Measurements from ENCODE around the gene IL2RG.

DNA sequence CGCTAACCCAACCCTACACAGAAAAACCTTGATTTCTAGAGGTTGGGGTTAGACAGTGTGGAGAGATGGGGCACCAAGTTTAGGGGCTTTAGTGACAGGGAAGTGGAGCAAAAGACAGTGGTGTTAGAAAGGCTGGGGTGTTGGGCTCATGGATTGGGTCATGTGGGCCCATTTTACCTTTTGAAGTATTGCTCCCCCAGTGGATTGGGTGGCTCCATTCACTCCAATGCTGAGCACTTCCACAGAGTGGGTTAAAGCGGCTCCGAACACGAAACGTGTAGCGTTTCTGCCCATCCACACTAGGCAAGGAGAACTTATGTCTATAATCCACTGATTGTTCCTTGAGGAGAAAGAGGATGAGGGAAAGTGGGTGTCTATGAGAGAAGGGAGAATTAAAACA, 2.3 kb downstream of the IL2RG start:
- TF ChIP-seq CTCF (IDR thresholded peaks at IDR 0.05): no peak
- TF ChIP-seq POLR2A (IDR thresholded peaks at IDR 0.05): no peak
